ENCODE measurements around the gene WDR70. TPM values are rescaled to one million over a fixed set of nuclear protein-coding genes. Genes with fewer than 3 reads are reported as not detected.

The WDR70 gene
- total RNA-seq, 1 donor from 2014 or later: 27.7 TPM

DNA sequence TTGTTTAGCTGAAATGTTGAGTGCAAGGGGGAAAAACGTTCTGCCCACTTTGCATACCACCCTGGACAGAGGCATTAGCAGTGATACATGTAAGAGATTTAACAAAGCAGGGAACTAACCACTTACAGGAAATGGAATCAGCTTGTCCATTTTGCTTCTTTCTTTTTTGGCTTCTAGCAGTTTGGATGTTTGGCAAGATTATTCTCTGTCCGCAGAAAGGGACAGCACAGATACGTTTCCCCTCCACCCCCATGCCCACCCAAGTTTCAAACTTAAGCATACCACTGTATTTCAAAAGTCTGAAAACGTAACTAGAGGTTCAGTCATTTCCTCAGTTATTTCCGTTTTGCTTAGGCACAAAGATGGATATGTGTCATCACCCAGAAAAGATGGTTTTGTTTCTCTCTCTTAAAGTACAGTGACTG is 342.3 kb downstream of the WDR70 start:
- DNase-seq (ENCODE audit: low read depth in 2 of 2): peak; percentile 31 to 79

DNA sequence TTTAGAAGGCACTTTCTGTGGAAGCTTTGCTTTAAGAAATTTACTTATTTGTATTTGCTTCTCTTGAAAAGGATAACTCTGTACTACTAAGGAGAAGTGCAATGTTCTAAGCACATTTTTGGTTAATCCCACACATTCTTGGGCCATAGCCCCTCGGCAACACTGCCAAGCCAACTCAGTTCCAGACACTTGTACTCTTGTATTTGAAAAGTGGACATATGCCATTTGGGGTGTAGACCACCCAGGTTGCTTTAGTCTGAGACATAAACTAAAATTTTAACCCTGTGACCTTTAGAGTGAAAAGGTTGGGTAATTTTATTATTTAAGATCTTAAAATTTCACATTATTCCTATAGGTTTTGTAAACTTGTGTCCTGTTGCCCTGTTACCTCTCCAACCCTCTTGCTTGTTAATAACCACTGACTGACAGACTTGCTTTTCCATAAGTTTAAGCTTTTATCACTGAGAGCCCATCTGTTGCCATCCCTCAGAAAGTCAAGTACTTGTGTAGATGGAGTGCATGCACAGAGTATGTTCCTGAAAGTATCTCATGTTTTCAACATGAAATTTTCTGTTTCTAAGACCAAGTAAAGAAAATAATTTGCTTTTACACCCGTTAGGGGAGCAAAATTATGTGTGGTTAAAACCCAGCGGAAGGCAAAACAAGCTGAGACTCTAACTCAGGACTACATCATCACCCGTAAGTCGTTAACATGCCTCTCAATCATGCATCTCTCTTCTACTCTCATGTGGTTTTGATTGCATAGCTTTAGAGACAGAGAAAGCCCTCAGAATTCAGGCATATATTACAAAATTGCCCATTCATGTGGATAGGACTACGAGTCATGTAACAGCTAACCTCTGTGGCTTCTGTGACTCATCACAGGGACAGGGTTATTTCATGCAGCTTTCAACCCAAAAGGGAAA is 343.4 kb downstream of the WDR70 start:
- peak in 1 of 2 donors; percentile 40 for DNase-seq (ENCODE audit: low read depth in 2 of 2)

DNA sequence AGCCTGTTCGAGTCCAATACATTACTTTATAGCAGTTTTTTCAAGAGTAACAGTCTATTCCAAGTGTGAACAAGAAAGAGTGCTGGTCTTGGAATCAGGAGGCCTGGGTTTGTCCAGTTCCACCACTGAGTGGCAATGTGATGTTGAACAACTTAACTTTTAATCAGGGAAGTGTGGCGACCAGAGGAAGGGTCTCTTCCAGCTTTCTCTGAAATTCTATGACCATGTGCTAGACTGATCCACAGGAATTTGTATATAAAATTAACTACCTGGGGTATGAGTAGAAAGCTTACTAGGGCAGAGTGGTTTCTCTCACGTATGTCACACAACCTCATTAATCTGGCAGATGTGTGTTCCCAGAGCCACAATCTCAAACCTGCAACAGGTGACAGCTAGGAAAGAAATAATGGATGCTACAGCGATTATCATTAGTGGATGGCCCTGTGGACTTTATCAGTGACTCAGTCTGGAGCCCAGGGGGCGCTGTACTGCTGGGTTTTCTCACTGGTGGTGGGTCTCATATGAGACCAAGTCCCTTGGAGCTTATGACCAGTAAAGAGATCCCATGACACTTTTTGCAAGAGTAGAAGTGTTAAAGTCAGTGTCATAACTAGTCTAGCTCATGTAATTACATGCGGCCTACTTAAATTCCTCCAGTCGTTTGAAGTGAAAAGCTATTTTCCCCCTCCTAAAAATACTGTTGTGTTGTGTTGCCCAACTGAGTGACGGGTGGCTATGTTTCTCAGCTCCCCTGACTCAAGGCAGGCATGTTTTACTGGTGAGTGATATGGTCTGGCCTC is 344.2 kb downstream of the WDR70 start:
- DNase-seq (ENCODE audit: low read depth in 2 of 2): no peak

DNA sequence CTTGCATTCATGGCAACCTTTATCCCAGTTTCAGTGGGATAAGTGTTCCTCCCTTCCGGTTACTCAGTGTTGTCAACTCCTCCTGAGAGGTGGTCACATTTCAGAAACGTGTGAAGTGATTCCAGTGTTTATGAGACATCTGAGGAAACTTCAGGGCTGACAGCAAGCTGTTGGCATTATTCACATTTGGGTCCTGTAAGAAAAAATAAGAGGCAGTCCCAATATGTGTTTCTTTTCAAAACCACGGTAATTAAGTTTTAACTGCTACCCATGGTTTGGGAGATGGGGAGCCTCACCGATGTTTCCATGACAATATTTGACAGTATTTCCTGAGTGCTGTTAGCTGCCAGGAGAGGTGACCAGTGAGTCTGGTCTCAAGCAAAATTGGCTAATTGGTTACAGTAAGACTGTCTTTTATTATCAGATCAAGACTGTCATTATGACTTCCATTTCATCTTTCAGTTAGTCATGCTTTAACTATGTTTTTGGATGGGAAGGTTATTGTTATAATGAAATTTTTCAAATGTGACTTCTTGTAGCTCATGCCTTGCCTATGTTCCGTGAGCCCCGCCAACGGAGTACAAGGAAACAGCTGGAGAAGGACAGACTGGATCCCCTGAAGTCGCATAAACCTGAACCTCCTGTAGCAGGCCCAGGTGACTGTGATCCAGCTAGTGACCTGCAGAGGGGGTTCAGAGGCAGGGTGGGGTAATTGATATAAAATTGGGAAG is 345.4 kb downstream of the WDR70 start:
- DNase-seq (ENCODE audit: low read depth in 2 of 2): peak in 1 of 2 donors; percentile 56

DNA sequence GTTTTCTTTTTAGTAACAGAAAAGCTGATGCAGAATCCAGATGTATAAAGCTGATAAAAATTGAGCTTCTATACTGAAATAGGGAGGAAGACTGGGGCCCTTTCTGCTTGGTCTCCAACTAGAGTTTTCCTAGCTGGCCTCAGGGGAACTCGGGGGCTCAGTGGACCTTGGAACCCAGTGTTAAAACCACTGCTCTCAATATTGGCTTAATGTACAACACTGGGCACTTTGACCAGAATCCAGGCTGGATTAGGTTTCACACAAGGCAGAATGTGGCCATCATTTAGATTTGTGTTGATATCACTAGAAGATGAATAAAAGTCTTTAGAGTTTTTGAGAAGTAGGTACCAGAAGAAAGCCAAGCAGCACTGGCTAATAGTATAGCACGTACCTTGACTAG is 346.1 kb downstream of the WDR70 start:
- DNase-seq (ENCODE audit: low read depth in 2 of 2): no peak

DNA sequence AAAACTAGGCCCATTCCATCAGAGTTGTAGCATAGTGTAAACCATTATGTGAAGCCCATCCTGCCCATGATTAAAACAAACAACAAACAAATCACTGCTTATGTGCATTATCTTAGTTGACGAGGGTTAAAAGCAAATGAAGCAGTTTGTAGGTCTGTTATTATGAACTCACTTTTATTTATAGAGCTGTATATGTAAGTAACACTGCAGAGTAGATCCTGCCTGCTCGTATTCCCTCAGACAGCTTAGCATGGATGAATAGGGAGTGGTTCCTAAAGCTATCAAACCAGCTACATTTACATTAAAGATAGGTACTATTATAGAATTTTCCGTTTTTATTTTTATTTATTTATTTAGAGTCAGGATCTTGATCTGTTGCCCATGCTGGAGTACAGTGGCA is 348.1 kb downstream of the WDR70 start:
- DNase-seq (ENCODE audit: low read depth in 2 of 2): no peak

DNA sequence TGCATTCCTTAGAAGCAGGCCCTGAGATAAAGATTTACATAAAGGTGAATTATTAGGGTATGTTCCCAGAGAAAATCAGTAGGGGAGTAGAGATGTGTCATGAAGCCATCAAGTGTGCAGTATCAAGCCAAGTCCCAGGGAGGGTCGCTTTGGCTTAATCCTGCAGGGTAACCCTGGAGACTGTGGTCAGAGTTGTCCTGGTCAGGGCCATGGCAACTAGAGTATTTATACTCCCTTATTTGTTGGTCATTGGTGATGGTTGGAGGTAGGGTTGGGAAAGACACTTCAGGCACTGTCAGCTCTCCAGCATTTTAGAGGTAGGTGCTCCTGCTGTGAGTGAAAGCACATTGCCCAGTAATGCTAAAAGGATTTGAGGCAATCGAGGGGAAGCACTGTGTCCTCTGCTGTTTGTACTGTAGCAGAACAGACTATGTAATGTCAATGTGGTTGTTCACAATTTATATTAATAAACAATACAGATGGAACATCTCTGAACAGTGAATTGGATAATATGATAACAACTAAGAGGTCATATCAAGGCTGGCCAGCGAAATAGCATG is 351.9 kb downstream of the WDR70 start:
- DNase-seq (ENCODE audit: low read depth in 2 of 2): no peak

DNA sequence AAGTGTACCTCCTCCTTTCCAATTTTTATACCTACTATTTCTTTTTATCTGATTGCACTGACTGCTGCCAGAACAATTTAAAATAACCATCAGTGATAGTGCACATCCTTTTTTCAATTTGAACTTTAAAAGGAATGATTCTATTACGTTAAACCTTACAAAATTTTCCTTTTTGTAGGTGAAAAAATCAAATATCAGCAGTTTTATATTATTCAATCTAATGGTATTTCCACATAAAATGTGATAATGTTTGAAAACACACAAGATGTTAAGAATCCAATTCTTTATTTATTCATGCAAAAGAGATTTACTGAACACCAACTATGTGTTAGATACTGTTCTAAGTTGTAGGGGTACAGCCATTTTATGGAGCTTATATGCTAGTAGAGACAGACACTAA is 355.0 kb downstream of the WDR70 start:
- DNase-seq (ENCODE audit: low read depth in 2 of 2): no peak

DNA sequence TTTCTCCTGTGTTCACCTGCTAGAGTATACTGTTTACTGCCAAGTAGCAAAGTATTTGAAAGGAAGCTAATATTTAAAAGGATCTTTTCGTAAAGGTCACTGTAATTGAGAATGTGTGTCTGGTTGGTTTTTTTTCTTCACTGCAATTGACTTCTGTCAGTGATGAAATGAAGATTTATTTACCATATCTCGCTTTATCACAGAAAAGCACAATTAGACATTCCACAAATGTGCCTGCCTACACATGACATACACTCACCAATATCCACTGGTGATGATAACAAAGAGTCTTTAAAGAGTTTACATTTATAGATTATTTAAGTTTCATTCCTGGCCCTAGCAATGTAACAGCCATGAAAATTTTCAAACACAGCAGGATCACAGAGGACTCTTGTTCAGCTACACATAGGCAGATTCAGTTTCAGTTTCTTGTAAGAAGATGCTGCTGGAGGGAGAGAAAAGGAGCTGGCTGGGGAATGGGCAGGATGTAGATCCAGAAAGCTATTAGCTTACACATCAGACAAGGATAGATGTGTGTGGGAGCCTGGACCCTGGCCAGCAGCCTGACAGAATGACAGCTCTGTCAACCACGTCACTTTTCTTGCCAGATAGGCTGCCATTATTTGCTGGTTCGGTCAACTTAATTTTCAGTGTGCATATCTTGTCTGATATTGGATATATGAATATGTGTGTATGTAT is 356.7 kb downstream of the WDR70 start:
- DNase-seq (ENCODE audit: low read depth in 2 of 2): peak in 1 of 2 donors; percentile 45

DNA sequence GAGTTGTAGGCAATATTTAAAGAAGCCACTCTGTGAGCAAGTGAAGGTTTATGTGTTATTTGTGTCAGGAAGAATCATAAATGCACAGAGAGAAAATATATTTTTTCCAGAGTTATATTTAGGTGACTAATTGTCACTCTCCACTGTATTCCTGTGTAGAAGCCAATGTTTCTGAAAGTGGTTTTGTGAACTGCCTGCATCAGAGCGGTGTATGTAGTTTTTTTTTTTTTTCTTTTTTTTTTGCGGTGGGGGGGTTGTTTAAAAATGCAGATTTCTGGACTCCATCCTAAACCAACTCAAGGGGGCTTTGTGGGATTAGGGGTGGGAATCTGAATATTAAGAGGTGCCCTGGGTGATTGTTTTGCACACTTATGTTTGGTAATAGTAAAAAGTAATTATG is 357.3 kb downstream of the WDR70 start:
- DNase-seq (ENCODE audit: low read depth in 2 of 2): no peak

DNA sequence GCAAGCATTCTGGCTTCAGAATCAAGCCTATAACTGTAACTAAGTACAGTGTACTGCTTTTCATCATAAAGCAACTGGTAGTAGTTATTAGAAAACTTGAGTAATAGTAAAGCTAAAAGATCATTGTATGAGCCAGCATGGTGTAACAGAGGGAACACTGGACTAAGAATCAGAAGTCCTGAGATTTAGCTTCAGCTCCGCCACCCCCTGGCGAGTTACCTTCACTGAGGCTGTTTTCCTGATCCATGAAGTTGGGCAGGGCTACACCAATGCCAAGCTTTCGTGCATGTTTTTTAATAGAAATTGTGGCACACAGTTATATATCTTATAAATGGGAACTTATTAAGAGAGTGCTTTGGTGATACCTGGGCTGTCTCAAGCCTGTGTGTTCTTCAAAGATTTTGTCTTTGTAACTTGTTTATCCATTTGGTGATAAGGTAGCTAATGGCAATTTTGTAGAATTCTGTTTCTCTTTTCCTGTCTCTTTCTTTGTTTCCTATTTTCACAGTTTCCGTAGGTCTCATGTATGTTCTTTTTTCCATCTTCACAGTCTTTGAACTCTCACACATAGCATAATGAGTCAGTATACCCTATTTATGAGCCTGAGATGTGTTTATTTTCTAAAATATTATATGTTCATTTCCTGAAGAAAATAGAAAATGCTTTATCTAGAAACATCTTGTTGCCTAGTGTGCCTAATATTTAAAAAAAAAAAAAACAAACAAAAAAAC is 358.4 kb downstream of the WDR70 start:
- DNase-seq (ENCODE audit: low read depth in 2 of 2): peak; percentile 23 to 52

DNA sequence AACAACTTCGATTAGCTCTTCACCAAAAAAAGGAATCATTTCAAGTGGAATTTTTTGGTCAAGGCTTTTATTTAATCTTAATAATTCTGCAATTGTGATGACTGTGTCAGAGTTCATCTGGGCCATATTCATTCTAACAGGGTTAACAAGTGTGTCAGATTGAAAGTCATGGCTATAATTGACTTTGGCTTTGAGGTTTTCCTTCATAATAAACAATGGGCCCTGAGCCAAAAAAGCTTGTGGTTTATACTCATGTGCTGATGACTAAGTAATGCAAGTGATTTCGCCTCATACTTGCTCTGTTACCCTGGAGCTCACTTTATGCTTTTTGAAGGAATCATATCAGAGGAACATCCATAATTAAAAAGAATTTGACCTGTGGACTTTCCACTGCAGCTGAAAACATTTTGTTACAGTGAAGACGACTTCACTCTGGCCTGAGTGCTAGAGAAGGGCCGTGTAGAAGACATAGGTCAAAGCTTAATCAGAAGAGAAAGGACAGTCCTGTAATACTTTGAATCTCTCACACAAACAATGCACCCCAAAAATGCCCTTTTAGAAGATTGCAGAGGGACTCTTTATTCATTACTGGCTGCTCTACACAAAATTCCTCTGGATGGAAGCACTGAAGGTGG is 359.1 kb downstream of the WDR70 start:
- peak; percentile 88 to 98 for DNase-seq (ENCODE audit: low read depth in 2 of 2)

DNA sequence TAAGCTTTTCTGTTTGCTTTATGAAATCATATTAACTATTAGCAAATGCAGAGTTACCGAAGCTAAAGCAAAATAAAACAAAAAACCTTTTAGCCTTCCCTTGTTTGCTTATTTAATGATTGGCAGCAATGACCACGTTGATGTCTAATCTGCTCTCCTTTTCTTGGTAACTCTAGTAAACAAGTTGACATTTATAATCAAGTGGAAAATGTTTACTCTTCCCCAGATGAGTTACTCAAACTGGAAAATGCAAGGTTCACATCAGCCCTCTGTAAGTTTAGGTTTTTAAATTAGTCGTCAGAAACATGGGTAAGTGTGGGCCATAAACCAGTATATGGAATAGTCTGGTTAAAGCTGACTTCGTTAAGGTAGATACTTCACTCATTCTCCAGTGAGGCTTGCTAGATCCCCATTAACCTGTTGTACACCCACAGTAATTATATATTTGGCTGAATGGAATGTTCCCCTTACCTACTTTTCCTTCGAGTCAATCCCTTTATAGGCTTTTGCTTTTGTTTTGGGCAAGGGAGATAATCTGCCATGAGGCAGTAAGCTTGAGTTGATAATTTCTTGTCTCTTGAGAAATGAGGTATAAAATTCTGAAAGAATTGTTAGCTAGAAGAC is 359.9 kb downstream of the WDR70 start:
- no peak for DNase-seq (ENCODE audit: low read depth in 2 of 2)

DNA sequence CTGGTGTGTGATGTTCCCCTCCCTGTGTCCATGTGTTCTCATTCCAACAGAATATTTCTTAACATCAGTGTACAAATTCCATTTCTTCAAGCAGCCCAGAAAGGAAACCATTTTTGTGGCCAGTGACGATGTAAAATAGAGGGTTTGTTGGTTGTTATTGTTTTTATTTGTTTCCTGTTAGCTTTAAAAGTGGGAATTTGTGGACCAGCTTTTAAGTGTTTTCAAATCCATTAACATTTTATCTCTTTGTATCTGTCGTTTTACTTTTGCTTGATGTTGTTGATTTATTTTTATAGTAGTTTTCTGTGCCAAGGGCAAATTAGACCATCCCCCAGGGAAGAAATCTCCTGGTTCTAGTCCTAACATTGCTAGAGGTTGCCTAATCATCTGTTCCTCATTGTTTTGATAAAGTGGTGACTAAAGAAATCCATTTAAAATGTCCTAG is 360.7 kb downstream of the WDR70 start:
- peak in 1 of 2 donors; percentile 23 for DNase-seq (ENCODE audit: low read depth in 2 of 2)

DNA sequence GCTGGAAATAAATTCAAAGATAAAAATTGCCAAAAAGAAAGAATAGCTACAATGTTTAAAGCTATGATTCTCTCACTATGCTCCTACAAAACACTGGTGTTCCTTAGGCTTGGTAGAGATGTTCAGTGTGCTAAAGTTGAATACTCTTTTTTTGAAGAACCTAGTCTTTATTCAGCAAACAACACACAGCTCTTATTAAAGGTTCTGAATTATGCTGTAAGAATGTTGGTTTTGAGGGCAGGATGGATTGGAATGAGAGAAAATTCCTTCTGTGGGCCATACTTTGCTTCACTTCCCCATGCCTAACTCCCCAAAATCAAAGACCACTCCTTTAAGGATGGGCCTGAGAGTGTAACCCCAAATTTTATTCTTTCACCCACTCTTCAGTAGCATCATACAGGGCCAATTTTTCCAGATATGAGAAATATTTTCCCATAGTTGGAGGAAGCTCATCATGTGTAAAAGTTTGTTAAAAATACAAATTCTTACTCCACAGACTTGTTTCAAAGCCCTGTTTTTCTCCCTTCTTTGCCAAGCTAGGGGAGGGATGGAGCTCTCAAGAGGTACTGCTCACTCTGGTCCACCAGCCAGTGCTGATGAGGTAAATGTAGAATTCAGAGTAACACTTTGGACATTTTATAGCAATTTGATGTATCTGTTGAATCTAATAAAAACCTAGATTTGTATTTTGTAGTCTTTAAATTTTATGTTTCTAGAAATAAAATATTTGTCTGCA is 361.4 kb downstream of the WDR70 start:
- DNase-seq (ENCODE audit: low read depth in 2 of 2): no peak

DNA sequence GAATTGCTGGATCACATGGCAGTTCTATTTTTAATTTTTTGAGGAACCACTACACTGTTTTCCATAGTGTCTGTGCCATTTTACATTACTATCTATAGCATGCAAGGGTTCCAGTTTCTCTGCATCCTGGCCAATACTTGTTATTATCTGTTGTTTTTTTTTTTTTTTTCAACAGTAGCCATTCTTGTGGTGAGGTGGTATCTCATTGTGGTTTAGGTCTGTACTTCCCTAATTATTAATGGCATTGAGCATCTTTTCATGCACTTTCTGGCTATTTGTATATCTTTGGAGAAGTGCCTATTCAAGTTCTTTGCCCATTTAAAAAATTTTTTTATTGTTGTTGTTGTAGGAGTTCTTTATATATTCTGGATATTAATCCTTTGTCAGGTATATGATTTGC is 363.0 kb downstream of the WDR70 start:
- DNase-seq (ENCODE audit: low read depth in 2 of 2): no peak

DNA sequence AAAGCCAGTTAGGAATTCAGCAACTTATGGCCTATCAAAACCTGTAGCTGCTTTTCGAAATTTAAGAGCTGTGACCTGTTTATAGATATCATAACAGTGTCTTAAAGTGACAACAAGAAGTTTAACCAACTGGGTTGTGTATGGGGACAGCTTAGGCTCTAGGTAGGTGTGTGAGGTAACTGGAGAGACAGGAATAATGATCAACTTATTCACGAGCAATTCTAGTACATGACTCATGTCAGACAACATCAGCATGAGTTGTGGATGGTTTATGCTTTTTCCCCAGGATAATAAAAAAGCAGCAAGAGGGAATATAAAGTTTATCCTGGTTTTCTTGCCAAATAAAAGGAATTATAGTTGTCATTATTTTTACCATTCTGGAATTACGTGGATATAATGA is 372.1 kb downstream of the WDR70 start:
- DNase-seq (ENCODE audit: low read depth in 2 of 2): no peak

DNA sequence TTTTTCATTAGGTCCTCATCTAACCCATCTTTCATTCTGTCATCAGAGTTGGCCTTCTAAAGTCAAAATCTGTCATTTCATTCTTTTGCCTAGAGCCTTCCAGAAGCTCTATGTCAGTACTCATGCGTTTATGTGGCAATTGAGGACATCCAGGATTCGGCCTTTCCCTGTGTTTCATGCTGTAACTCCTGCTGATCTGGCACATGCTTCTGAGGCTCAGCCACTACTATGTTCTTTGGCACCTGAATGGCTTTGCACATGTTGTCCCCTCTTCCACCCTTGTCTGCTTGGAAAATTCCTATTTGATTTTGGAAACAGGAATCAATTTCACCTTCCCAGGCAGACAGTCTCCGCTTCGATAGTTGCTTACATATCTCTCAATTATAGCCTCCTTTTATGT is 375.9 kb downstream of the WDR70 start:
- no peak for DNase-seq (ENCODE audit: low read depth in 2 of 2)

All from dermis microvascular lymphatic vessel endothelial cell (primary cell).